ENCODE results near the gene FECH.

DNA sequence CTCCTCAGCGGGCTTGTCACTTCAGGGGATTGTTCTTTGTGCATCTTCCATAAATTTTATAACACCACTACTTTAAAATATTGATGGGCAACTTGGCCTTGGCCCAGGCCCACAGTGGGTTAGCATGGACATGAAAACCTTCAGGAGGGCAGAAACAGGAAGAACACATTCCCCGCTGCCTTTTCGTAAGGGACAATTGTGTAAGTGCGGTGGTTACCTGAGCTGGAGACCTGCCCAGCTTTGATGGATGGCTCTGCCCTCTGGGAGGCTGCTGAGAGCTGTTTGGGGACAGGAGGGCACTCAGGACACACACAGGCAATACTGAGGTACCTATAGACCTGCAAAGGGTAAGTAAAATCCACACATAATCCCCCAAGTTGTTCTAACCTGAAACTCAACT lies 46.8 kb downstream of the FECH start:
- TF ChIP-seq, protein P1, sequence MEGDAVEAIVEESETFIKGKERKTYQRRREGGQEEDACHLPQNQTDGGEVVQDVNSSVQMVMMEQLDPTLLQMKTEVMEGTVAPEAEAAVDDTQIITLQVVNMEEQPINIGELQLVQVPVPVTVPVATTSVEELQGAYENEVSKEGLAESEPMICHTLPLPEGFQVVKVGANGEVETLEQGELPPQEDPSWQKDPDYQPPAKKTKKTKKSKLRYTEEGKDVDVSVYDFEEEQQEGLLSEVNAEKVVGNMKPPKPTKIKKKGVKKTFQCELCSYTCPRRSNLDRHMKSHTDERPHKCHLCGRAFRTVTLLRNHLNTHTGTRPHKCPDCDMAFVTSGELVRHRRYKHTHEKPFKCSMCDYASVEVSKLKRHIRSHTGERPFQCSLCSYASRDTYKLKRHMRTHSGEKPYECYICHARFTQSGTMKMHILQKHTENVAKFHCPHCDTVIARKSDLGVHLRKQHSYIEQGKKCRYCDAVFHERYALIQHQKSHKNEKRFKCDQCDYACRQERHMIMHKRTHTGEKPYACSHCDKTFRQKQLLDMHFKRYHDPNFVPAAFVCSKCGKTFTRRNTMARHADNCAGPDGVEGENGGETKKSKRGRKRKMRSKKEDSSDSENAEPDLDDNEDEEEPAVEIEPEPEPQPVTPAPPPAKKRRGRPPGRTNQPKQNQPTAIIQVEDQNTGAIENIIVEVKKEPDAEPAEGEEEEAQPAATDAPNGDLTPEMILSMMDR (IDR thresholded peaks at IDR 0.05; ENCODE audit: low read depth, low read length): no peak
- no peak for TF ChIP-seq MYC (IDR thresholded peaks at IDR 0.05; ENCODE audit: low read depth, low read length)
- TF ChIP-seq, protein P2, sequence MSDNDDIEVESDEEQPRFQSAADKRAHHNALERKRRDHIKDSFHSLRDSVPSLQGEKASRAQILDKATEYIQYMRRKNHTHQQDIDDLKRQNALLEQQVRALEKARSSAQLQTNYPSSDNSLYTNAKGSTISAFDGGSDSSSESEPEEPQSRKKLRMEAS (IDR thresholded peaks at IDR 0.05; ENCODE audit: low read depth, low read length): no peak
